GM13976 (cell line): Measurements from ENCODE around the gene PTRH2.

ENCODE experiments used
- DNase-seq: peaks from one replicate; pipeline ENCODE4 v3.0.0; 2012; ENCODE audit warnings: low spot score
- CTCF ChIP-seq: IDR thresholded peaks from 2 replicates; pipeline ENCODE4 v1.5.1; 2012; ENCODE audit warnings: borderline replicate concordance, mild to moderate bottlenecking; ENCODE audit not compliant: insufficient read depth; ENCODE audit errors: extremely low read depth, missing control alignments, control extremely low read depth
- in situ Hi-C: fragments of 300-500 bp; cut with MboI; formaldehyde crosslinking; loops from one replicate; pipeline ENCODE4 v1.12.0; 2022; ENCODE audit warnings: low sequenced_read_pairs, mixed read lengths, inconsistent platforms; ENCODE audit not compliant: unreplicated experiment

PTRH2 gene

GRCh38 chr17:59711936-59712335 is 4.7 kb upstream of the PTRH2 start:
- in situ Hi-C loops = no loop called here
- TF ChIP-seq CTCF = no peak
- no peak for DNase-seq

GRCh38 chr17:59707971-59708430 is 771 bp upstream of the PTRH2 start:
- in situ Hi-C loops = no loop called here
- DNase-seq = no peak
- no peak for TF ChIP-seq CTCF

DNA sequence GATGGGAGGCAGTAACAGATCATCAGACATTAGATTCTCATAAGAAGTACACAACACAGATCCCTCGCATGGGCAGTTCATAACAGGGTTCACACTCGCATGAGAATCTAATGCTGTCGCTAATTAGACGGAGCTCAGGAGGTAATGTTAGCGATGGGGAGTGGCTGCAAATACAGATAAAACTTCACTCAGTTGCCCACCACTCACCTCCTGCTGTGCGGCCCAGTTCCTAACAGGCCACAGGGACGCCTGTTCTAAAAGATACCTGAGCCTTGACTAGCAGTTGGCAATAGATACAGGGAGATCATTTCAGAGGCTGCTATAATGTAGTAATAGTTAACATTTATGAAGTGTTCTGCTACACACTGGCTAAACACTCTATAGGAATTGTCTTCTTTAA is 4.9 kb downstream of the PTRH2 start:
- DNase-seq = no peak
- TF ChIP-seq CTCF = no peak
- in situ Hi-C loops = no loop called here

GRCh38 chr17:59699786-59700185 is 7.4 kb downstream of the PTRH2 start:
- TF ChIP-seq CTCF = no peak
- in situ Hi-C loops = no loop called here
- no peak for DNase-seq

- in situ Hi-C loops = no loop called here
- TF ChIP-seq CTCF = no peak
- DNase-seq = no peak
Observed at GRCh38 chr17:59699218-59699617, 8.0 kb downstream of the PTRH2 start.

DNA sequence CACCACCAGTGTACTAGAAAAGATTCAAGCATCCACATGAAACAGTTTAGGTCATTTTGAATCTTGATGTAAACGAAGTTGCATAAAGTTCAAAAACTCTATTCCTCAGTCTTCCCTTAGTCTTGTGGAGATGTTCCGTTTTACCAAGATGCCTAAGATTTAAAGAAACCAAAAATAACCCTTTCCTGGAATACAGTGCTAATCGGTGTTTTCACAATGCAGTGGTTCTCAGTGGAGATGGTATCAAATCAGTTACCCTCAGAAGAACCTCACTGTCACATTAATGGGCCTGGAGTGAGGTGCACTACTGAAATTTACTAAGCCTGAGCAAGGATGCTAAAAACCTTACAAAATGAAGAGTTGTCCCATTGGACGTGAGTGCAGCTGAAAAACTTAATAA is 9.1 kb downstream of the PTRH2 start:
- no peak for DNase-seq

More for the DNA sequence above, 9.1 kb downstream of the PTRH2 start:
- no peak for TF ChIP-seq CTCF
- in situ Hi-C loops = no loop called here
